GM19043 (cell line): ENCODE data around the gene USP31.

Experiments used
- ATAC-seq: cut with Tn5 transposase; IDR thresholded peaks from one replicate; pipeline ENCODE4 v1.9.1; 2021; ENCODE audit warnings: low read depth; ENCODE audit not compliant: unreplicated experiment

Gene USP31

DNA sequence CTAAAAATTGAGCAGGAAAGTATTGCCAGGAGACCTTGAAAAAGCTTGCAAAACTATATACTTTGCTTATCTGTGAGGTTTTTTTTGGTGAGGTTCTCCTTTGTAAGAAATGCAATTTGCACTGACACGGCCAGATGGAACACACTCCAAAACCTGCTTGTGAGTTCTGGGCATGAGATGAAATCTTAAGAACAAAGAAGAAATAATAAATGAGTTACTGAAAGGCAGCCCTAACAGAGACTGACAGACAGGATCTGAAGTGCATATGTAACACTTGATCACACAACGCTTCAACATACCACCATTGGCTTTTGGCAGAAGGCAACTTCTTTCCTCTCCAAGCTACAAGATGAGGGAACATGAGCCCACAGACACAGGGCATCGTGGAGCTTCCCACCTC is 82.6 kb downstream of the USP31 start:
- no peak for ATAC-seq

DNA sequence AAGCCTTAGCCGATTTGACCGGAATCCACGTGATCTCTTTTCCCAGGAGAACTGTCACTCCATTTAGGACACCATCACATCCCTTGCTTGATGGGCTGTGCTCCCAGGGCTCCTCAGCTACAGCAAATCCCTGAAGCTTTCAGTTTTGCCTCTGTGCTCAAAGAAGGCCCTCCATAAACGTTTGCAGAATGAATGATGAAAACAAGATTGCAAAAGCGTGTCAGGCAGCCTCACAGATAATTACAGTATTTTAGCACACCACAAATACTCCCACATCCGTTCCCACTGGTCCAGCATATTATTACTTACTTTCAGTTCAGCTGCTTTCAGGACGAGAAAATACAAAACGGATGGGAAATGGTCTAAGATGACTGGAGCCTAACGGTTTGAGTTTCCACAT is 84.6 kb downstream of the USP31 start:
- ATAC-seq: no peak

DNA sequence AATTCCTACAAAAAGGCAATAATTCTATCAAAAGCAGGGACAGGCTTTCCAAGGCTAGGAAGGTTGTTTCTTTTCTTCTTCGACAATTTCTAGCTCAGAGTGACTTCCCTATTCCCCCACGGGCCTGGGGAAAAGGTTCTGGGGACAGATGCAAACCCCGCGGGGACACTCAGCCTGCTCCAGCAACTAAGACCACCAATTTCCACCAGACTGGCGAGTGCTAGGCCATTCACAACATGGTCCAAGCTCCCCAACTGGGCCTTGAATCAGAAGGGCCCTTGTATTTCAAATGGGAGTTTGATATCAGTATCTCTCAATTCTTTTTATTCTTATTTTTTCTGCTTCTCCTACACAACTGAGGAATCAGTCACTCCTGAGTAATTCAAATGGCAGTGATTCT is 86.7 kb downstream of the USP31 start:
- no peak for ATAC-seq

DNA sequence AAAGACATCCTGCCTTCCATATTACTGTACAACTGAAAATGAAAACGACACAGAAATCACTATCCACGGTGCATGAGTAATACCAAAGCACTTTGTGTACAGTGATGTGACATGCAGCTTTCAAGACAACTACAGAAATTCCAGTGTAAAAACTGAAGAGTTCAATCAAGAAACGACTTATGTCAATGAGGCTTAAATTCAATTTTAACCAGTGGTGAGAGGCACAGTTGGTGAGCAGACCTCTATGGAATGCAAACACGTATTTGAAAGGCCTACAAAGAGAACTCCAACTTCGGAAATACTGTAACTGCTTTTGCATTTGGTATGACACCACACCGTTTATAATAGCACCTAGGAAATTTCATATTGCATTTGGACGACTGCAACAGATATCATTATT is 87.6 kb downstream of the USP31 start:
- ATAC-seq: no peak

DNA sequence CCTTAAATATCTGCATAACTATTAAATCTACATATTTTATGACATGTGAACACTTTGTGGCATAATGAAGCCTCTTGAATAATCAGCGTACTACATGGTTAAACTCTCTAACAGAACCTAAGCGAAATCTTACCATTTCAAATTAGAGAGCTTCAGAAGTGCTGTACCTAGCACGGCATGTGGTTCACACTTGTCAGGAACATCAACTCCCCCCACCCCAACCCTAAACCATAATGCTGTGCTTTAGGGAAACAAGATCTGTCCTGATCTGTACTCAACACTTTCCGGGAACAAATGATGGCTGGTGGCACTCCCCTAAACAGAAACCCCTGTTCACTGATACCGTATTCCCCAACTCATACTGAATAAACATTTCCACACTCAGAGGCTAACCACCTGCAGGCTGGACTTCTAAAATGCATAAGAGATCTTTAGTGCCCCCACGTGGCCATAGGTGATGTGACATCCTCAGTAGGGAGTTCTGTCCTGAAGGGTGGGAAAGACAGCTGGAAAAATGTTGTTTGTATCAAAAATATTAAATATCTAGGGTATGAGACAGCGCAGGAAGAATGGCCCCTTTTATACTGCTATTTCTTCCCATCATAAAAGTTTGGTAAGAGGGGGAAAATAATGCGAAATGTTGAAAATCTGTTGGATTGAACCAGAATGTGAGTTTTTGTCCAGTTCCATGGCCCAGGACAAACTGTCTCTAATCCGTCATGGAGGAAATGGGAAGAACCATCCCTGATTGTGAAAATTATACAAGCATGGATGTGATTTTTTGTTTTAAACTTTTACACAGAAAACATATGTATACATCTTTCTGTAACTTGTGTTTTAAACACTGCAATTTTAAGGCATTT is 88.6 kb downstream of the USP31 start:
- no peak for ATAC-seq

DNA sequence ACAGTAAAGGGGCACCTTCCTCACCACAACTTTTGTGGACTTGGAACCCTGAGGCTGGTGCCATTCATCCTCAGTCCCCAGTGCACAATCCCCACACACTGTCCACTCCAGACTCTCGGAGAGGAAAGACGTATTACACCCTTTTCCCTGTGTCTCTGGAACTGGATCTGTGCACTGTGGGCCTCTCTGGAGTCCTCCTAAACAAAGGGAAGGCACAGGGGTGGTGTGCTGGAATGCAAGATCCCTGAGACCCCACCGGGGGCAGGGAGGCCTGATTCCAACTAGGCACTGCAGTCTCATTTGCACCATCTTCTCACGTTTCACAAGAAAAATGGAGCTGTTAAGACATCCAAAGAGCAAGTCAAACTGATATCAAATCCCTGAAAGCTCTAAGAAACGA is 89.8 kb downstream of the USP31 start:
- ATAC-seq: no peak

DNA sequence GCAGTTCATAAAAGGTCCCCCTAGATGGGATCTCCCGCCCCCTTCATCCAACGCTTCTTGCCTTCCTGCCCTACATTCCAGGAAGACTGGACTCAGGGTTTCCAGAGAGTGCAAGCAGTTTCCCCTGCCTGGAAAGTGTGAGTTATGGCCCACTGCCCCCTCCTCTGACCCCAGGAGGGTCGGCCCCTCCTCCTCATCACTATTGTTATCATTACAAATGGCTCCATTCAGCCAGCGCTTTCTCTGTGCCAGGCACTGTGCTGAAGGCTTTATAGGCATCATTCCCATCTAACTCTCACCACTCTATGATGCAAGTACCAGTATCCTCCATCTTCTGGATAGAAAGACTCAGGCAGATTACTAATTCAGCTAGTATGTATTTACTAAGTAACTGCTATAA is 90.7 kb downstream of the USP31 start:
- no peak for ATAC-seq

DNA sequence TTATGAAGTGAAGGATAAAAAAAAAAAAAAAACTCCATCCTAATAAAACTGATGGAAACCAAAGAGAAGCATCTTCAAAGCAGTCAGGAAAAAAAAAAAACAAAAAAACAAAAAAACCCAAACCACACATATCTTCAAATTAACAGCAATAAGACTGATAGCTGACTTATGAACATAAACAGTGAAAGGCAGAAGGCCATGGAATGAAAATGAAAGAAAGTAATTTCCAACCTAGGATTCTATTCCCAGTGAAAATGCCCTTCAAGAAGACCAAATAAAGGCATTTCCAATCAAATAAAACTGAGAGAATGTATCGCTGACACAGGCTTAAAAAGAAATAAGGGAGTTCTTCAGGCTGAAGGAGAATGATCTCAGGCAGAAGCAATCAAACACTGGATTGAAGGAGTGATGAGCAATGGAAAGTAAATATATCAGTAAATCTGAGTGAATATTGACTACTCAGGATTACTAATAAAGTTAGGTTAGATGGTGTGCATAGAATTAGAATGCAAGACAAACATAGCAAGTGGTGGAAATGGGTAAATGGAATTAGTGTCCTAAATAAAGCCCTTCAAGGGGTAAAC is 92.1 kb downstream of the USP31 start:
- ATAC-seq: no peak

DNA sequence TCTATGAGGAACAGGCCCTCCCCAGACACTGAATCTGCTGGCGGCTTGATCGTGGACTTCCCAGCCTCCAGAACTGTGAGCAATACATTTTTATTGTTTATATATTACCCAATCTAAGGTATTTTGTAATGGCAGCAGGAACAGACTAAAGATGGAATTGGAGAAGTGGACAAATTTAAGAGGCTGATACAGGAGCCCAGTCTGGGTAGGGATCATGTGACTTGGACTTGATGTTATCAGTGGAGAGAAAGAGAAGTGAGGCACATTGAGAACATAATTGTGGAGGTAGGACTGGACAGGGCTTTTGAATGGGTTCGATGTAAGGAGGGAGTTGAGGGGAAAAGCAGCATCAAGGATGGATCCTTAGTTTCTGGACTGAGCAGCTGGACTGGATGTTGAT is 93.8 kb downstream of the USP31 start:
- no peak for ATAC-seq

DNA sequence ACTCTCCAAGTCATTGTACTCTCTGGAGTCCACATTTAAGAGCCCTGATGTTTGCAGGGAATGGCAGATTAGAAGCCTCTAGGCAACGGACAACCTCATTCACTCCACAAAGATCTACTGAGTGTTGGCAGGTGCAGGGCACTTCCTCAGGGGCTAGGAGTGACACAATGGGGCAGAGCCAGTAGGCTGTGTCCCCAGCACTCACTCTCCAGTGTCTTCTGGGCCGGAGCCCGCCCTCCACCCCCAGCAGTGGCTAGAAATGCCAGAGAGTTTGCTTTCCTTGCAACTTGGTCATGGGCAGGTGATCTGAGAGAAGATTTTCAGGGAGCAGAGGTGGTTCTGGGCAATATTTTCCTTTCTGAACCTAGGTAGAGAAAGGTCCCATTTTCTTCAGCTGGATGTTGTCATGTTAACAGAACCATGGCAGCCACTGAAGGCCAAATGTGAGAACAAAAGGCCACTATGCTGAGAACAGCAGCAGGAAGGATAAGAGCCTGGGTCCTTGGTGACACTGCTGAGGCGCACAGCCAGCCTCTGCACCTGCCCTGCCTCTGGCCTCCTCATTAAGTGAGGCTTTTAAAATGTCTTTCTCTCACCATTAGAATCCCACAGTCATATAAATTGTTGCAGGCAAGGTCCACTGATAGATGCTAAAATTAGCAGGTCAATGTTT is 96.2 kb downstream of the USP31 start:
- no peak for ATAC-seq

DNA sequence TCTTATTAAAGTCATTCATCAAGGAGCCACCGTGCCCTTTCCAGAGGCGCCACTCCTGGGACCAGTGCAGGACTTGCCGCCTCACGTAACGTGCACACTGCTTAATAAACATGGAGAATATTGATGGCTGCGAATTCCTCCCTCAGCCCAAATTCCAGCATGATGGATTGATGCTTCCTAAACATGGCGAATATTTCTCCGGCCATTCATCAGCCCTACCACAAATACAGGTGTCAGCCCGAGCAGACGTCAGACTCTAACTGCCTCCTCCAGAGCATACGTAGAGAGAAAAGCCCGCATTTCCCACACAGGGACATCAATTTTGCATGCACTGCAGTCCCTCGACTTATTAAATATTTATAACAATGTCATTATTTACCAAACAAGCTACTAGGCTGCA is 97.0 kb downstream of the USP31 start:
- no peak for ATAC-seq

DNA sequence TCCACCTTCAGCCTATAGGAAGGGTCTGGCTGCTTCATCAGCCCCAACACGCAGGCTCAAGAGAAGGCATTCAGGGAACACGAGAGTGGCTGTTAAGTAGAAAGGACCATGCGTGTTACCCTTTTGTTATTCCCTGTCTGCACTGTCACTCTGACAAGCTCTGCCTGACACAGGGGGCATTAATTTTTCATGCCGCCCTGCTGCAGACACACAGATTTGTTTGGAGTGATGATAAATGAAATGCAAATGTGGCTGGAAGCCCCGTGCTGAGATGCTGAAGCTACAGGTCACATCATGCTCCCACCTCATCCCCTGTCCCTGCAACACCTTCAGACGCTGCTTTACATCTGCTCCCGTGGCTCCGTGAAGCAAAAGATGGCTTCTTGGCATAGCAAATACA is 97.7 kb downstream of the USP31 start:
- ATAC-seq: no peak

DNA sequence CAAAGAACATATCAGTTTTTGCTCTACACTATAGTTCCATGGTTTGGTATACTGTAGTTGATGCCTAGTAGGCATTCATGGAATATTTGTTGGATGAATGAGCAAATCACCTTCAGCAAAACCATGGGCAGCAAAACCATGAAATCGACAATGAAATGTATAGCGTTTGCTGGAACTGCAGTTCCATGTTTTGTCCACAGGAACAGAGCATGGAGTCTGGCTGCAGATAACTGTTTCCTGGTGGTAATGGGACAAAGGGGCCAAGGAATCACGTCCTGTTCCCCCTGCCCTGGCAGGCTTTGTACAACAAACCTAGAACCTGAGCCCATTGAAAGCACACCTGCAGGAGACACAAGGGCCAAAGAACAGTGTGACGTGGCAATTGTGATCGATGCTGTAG is 101.1 kb downstream of the USP31 start:
- no peak for ATAC-seq

DNA sequence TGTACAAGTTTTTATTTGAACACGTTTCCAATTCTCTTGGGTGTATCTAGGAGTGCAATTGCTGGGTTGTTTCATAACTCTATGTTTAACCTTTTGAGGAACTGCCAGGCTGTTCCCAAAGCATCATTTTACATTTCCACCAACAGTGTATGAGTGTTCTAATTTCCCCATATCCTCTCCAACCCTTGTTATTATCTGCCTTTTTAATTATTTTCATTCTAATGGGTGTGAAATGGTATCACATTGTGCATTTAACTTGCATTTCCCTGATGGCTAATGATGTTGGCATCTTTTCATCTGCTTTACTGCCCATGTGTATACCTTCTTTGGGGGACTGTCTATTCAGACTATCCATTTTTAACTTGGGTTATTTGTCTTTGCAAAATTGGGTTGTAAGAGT is 104.2 kb downstream of the USP31 start:
- no peak for ATAC-seq

DNA sequence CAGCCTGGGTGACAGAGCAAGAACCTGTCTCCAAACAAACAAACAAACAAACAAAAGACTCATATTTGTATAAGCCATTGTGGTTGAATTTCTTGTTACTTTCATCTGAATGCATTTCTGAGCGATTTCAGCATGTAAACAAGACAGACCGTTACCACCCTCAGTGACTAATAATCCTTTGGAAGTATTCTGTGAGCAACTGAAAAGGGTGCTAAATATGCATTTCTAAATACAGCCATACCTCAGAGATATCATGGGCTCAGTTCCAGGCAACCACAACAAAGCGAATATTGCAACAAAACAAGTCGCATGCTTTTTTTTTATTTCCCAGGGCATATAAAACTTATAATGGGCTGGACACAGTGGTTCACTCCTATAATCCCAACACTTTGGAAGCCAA is 109.0 kb downstream of the USP31 start:
- ATAC-seq: no peak

DNA sequence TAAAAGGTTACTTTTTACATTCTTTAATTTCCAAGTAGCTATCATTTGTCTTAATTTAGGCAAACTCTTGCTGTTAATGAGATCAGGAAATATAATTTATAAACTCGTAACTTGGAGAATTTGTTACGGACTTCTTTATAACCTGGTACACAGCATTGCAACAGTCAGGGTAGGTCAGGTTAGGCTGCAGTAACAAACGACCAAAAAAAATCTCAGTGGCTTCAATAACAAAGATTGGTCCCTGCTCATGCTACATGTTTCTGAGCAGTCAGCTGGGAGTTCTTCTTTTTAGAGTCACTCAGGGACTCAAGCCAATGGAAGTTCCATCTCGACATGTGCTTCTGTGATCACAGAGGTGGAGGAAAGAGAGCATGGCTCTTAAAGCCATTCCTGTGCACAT is 110.1 kb downstream of the USP31 start:
- ATAC-seq: no peak

DNA sequence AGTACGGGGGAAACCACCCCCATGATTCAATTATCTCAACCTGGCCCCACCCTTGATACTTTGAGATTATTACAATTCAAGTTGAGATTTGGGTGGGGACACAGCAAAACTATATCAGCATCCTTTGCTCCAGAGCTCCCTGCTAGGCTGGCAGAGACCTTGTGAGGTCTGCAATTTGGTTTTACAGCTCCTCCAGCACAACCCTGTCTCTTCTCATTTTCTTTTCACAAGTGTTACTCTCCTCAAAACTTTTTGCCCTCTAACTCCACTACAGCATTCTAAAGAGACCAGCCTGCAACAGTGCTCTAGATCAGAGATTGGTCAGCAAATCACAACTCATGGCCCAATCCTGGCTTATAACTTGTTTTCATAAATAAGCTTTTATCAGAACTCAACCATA is 114.0 kb downstream of the USP31 start:
- no peak for ATAC-seq

DNA sequence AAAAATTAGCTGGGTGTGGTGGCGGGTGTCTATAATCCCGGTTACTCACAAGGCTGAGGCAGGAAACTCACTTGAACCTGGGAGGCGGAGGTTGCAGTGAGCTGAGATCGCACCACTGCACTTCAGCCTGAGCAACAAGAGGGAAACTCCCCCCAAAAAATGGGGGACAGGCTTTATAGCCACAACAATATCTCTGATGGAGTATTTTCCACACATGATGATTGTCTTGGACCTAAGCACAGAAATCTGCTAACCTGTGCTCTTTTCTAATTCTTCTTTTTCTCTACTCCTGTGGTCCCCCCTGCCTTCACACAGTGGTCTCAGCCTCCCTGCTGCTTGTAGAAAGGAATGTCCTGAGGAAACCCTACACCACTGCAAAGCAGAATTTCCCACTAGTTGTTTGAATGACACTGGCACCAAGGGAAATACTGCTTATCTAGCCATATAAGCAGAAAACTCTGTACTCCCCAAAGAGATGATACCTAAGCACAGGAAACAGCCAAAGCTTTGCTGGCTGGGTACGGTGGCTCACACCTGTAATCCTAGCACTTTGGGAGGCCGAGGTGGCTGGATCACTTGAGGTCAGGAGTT is 117.6 kb downstream of the USP31 start:
- no peak for ATAC-seq

DNA sequence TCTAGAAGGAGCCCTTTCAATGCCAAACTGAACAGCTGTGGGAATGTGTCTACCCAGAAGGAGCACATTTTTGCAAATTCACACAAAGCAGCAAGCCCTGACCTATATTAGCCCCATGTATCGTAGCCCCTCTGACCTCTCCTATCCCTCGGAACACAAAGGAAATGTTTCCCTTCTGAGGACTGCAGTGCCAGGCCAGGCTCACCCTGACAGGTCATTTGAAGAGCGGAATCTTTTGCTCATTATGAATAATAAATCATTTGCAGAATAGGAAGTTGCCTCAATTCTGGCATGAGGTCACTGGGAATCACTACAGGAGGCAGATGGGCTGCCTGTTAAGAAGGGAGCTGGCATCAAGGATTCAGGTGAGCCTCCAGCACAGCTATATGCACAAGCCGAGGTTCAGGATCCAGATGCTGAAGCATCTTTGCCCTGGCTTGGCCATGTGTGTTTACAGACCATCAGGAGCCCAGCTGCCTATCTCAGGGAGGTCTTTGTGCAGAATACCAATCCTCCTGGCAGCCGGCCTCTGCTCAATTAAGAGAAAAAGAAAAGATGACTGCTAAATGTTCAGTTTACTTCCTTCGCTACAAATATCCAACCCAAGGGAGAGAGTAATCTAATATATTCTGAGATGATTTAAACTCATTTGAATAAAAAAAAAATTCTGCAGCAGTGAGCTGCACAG is 119.4 kb downstream of the USP31 start:
- no peak for ATAC-seq

DNA sequence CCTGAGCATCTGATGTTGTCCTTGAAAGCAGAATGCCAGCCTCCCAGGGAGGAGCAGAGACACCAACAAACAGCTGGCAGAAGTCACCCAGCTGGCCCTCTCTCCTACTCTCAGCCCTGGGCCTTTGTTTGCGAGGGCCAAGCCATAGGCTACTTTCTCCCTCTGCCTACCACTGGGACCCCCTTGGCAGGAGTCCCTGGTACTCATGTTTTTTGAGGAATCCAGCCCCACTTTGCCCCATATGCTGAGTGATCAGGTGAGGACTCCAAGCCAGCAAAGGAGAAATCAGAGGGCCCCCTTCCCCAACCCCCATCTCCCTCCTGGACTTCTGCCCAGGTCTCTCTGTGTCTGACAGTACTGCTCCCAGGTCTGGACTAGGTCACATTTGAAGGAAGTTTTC is 121.9 kb downstream of the USP31 start:
- ATAC-seq: no peak

DNA sequence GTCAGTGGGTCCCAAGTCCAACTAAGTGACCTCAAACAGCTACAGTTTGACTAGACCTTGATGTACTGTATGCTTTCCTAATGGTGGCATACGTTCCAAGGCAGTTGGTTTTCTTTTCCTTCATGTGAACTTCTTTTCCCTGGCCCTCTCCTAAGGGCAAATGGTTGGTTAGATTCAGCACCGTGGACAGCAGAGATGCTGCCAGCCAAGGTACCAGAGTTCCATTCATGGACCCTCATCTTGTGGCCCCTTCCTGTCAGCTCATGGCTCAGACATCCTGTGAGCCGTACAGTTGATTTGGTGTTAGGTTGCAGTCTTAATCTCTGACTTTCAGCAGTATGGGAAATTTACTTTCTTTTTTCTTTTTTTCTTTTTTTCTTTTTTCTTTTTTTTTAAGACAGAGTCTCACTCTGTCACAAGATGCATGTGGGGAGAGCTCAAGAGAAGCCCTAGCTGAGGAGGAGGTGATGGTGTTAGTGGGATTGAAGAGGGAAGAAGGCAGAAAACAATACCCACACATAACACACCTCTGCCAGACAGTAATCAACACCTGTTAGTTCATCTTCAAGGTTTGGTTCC is 122.4 kb downstream of the USP31 start:
- ATAC-seq: no peak
